Endothelial cell (in vitro differentiated cells): ENCODE measurements around the gene CHD6. TPM values are rescaled to one million over a fixed set of nuclear protein-coding genes. Genes with fewer than 3 reads are reported as not detected.

ENCODE experiments used
- DNase-seq: peaks from one replicate; pipeline ENCODE4 v3.0.0; 2021; ENCODE audit warnings: low spot score
- H3K27ac Mint-ChIP-seq: one replicate; pipeline ENCODE4 v1.8.0; 2021; ENCODE audit warnings: mixed read lengths, inconsistent platforms; ENCODE audit not compliant: unreplicated experiment
- H3K27me3 Mint-ChIP-seq: one replicate; pipeline ENCODE4 v1.8.0; 2021; ENCODE audit warnings: mild to moderate bottlenecking, moderate library complexity, mixed read lengths, inconsistent platforms; ENCODE audit not compliant: unreplicated experiment
- H3K36me3 Mint-ChIP-seq: one replicate; pipeline ENCODE4 v1.8.0; 2021; ENCODE audit warnings: mild to moderate bottlenecking, low read depth, mixed read lengths, inconsistent platforms; ENCODE audit not compliant: unreplicated experiment
- H3K4me1 Mint-ChIP-seq: one replicate; pipeline ENCODE4 v1.8.0; 2021; ENCODE audit warnings: mild to moderate bottlenecking, mixed read lengths, inconsistent platforms; ENCODE audit not compliant: unreplicated experiment
- H3K4me3 Mint-ChIP-seq: one replicate; pipeline ENCODE4 v1.8.0; 2021; ENCODE audit warnings: mild to moderate bottlenecking, mixed read lengths, inconsistent platforms; ENCODE audit not compliant: unreplicated experiment
- H3K9me3 Mint-ChIP-seq: one replicate; pipeline ENCODE4 v1.8.0; 2021; ENCODE audit warnings: mixed read lengths, inconsistent platforms; ENCODE audit not compliant: unreplicated experiment
- total RNA-seq: library from RNA; stranded (reverse); fragmentation: NEBNext Ultra II Directional; extraction: Animal tissue kit (Norgen Biotek cat#: 25700); gene quantifications from one replicate; pipeline ENCODE4 v1.2.1, GENCODE V29; 2021; ENCODE audit not compliant: unreplicated experiment
- TF ChIP-seq, protein P1 (sequence below): fragments of 200-600 bp; sonication (generic); IDR thresholded peaks from one replicate; pipeline ENCODE4 v1.5.0; 2021; ENCODE audit warnings: antibody characterized with exemption; ENCODE audit not compliant: unreplicated experiment

CHD6 gene
- total RNA-seq, 1 donor from 2014 or later: 71.8 TPM

DNA sequence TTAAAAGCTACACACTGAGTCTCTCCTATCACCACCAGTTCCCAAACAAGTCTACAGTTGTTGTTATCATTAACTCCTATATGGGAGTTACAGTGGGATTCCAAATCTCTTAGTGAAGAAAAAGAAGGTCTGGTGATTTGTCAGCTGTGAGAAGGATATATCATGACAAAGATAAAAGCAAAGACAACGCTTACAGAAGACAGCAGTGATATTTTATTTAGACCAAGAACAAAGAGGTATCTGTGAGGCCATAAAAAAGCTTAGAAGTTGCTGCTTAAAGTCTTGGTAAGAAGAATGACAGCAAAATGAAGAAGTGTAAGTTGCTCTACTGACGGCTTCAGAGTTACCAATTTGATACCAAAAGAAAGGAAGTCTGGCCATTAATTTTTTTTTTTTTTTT lies 47.2 kb downstream of the CHD6 start:
- DNase-seq: no peak
- H3K4me1 Mint-ChIP-seq: peaks cover 38% of the 10 kb centered on the region
- no peak overlapping the region for H3K4me3 Mint-ChIP-seq
- peaks cover 8% of the 10 kb centered on the region for H3K36me3 Mint-ChIP-seq
- no peak overlapping the region for H3K27ac Mint-ChIP-seq
- H3K27me3 Mint-ChIP-seq: peaks cover 4% of the 10 kb centered on the region
- no peaks in the 10 kb centered on the region for H3K9me3 Mint-ChIP-seq
- TF ChIP-seq, protein P1, sequence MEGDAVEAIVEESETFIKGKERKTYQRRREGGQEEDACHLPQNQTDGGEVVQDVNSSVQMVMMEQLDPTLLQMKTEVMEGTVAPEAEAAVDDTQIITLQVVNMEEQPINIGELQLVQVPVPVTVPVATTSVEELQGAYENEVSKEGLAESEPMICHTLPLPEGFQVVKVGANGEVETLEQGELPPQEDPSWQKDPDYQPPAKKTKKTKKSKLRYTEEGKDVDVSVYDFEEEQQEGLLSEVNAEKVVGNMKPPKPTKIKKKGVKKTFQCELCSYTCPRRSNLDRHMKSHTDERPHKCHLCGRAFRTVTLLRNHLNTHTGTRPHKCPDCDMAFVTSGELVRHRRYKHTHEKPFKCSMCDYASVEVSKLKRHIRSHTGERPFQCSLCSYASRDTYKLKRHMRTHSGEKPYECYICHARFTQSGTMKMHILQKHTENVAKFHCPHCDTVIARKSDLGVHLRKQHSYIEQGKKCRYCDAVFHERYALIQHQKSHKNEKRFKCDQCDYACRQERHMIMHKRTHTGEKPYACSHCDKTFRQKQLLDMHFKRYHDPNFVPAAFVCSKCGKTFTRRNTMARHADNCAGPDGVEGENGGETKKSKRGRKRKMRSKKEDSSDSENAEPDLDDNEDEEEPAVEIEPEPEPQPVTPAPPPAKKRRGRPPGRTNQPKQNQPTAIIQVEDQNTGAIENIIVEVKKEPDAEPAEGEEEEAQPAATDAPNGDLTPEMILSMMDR: no peak

DNA sequence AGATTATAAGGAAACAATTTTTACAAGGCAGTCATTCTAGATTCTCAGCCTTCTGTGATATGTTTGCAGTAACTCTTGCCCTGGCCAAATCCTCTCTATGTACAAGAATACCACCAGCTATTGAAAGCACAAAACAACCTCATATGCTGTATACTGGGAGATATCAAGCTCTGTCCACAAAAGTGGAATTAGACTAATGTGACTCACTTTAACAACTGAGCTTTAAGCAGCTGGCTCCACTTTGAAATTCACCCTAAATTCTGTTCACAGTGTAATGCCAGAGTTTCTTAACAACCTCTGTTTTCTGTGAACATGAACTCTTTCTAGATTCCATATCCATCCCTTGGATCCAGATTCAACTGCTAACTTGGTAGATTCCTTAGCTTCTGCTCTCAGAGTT lies 47.6 kb downstream of the CHD6 start:
- no peaks in the 10 kb centered on the region for H3K9me3 Mint-ChIP-seq
- no peak for DNase-seq
- peaks cover 12% of the 10 kb centered on the region for H3K36me3 Mint-ChIP-seq
- peaks cover 35% of the 10 kb centered on the region for H3K4me1 Mint-ChIP-seq
- no peak overlapping the region for H3K27ac Mint-ChIP-seq
- TF ChIP-seq, protein P1: no peak
- peaks cover 6% of the 10 kb centered on the region for H3K27me3 Mint-ChIP-seq
- no peak overlapping the region for H3K4me3 Mint-ChIP-seq

DNA sequence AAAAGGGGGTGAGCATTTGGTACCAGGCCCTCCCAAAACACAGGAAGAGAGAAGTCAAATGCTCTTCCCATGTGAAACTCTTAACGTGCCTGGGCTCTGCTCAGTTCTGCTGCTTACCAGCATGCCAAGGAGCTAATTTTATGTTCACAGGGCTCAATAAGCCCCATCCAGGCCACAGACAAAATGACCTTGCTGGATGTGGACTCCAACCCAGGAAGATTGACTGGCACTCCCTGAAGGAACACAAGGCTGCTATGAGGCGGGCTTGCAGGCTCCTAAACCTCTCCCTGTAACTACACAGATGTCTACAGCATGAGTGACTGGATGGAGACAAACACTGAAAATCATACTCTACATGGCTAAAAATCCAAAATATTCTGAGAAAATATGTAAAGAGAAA lies 50.6 kb downstream of the CHD6 start:
- peaks cover 13% of the 10 kb centered on the region for H3K4me1 Mint-ChIP-seq
- no peak overlapping the region for H3K27ac Mint-ChIP-seq
- peaks cover 6% of the 10 kb centered on the region for H3K27me3 Mint-ChIP-seq
- no peak for DNase-seq
- no peak overlapping the region for H3K4me3 Mint-ChIP-seq
- no peaks in the 10 kb centered on the region for H3K9me3 Mint-ChIP-seq
- TF ChIP-seq, protein P1: no peak
- H3K36me3 Mint-ChIP-seq: peaks cover 9% of the 10 kb centered on the region

DNA sequence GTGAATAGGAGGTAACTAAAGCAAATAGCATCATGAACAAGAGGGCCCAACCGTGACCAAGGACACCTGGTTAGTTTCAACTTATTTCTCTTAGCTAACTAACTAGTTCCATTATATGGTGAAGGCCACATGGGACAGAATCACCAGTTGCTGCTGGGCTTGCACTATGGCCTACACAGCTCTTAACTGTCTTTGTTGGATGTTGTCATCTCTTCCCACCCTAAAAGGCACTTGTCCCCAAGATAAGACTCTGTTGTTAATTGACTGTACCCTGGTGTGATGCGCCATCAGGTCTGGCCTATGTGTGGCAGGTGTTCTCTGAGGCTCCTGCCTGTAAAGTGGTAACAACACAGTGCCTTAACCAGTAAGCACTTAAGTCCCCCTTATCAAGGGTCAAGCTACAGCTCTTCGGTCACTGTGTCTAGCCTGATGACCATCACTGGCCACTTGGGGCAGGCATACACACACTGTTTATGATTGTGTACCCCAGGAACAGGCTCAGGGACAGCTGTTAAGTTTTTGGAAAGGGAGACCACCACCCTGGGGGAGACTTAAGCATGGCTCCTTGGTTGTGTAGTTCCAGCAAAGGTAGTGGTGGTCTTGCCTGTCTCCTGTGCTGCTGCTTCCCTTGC lies 51.2 kb downstream of the CHD6 start:
- peaks cover 9% of the 10 kb centered on the region for H3K36me3 Mint-ChIP-seq
- peaks cover 6% of the 10 kb centered on the region for H3K27me3 Mint-ChIP-seq
- no peak overlapping the region for H3K4me3 Mint-ChIP-seq
- H3K27ac Mint-ChIP-seq: no peak overlapping the region
- DNase-seq: no peak
- H3K4me1 Mint-ChIP-seq: peaks cover 7% of the 10 kb centered on the region
- H3K9me3 Mint-ChIP-seq: no peaks in the 10 kb centered on the region
- TF ChIP-seq, protein P1: no peak

DNA sequence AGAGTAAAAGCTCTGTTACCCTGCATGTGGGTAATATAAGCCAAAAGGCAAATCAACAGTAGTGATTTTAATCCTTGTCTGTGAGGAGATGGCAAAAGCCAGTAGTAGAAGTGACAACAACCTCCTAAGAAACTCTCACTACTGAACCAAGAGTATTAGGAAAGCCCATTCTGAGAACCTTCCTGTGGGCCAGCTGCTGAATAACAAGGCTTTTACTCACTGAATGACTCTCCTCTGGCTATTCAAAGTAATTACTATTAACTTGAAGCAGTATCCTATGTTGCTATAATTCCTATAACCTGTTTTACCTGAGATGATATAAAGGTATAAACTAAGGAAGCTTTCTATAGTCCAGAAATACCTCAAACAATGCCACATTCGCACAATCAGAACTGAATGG lies 55.1 kb downstream of the CHD6 start:
- TF ChIP-seq, protein P1: no peak
- DNase-seq: no peak
- no peaks in the 10 kb centered on the region for H3K9me3 Mint-ChIP-seq
- no peak overlapping the region for H3K4me3 Mint-ChIP-seq
- H3K27ac Mint-ChIP-seq: no peak overlapping the region
- peaks cover 6% of the 10 kb centered on the region for H3K27me3 Mint-ChIP-seq
- H3K4me1 Mint-ChIP-seq: peaks cover 18% of the 10 kb centered on the region
- peaks cover 16% of the 10 kb centered on the region for H3K36me3 Mint-ChIP-seq
